Tibial nerve (tissue), 3 donors: ENCODE results near the gene SERPINH1.

Experiments used
- CTCF ChIP-seq, 5 experiments: fragments of 200-600 bp in 3 of 5; fragments of 450-650 bp in 2 of 5; sonication (generic) in 3 of 5; IDR thresholded peaks; one replicate each; pipeline ENCODE4 v1.5.1; 2016 to 2019; ENCODE audit warnings: antibody characterized with exemption in 5 of 5, mild to moderate bottlenecking in 3 of 5, moderate library complexity in 2 of 5
- POLR2A ChIP-seq, 2 donors: fragments of 450-650 bp; IDR thresholded peaks; one replicate each; pipeline ENCODE4 v1.6.1; 2017; ENCODE audit warnings: antibody characterized with exemption in 2 of 2, mild to moderate bottlenecking in 2 of 2, moderate library complexity in 2 of 2

- no peak for TF ChIP-seq CTCF (IDR thresholded peaks at IDR 0.05)
- no peak for TF ChIP-seq POLR2A (IDR thresholded peaks at IDR 0.05)
These were observed 35.9 kb upstream of the SERPINH1 start for GRCh38 chr11:75526192-75526541.
